GM12878 (cell line): ENCODE data around the gene MYL12B. TPM values are rescaled to one million over a fixed set of nuclear protein-coding genes. Genes with fewer than 3 reads are reported as not detected.
A peak's percentile ranks its signal among the peaks of the same experiment; 100 is the strongest.

Experiments used
- ATAC-seq: fragments of 200-7000 bp; cut with Tn5 transposase; 3 replicates; pipeline ENCODE4 v1.9.1; 2020; ENCODE audit warnings: mild to moderate bottlenecking, moderate library complexity
- BruUV-seq: library from RNA; stranded (reverse); fragments of 400-500 nt; replicated peaks from 2 replicates; lab custom pipeline; 2021; lab: Mats Ljungman, UMichigan
- CTCF ChIA-PET: fragments of 300-600 bp; sonication (Branson Sonifier 250); formaldehyde crosslinking; extraction: SDS; loops from one replicate; lab custom pipeline; 2021; ENCODE audit warnings: inconsistent platforms; lab: Yijun Ruan, JAX
- POLR2A ChIA-PET: fragments of 350-600 bp; formaldehyde crosslinking; extraction: SDS; loops from one replicate; lab custom pipeline; 2021; ENCODE audit warnings: inconsistent platforms; lab: Charles Lee
- RAD21 ChIA-PET: fragments of 300-600 bp; sonication (Branson Sonifier 250); formaldehyde crosslinking; loops from one replicate; lab custom pipeline; 2023; ENCODE audit warnings: antibody characterized with exemption; ENCODE audit not compliant: unreplicated experiment; lab: Charles Lee
- SMC1A ChIA-PET: fragments of 300-600 bp; sonication (Branson Sonifier 250); formaldehyde crosslinking; loops from one replicate; lab custom pipeline; 2023; ENCODE audit not compliant: unreplicated experiment, uncharacterized antibody; lab: Charles Lee
- DNase-seq: peaks from one replicate; pipeline ENCODE4 v3.0.0-alpha.2; 2011; ENCODE audit warnings: low read depth, low spot score
- FAIRE-seq: peaks from 3 replicates; lab custom pipeline; 2011; peaks lifted over from hg19 to GRCh38; lab: Jason Lieb, UNC
- H2AFZ ChIP-seq: 2 replicates; pipeline ENCODE4 v1.6.0; 2011; ENCODE audit warnings: low read depth, low read length, control low read depth; ENCODE audit not compliant: control insufficient read depth
- H3K27ac ChIP-seq: 2 replicates; pipeline ENCODE4 v1.5.1; 2011; ENCODE audit warnings: control low read depth; ENCODE audit not compliant: control insufficient read depth, insufficient read depth
- H3K27me3 ChIP-seq, 2 experiments: replicated peaks in 1 of 2; 2 replicates each; pipeline versions ENCODE4 v1.6.0 to v1.6.1; 2011; ENCODE audit warnings: low read length in 1 of 2; ENCODE audit not compliant: control insufficient read depth in 2 of 2, insufficient read depth in 2 of 2
- H3K36me3 ChIP-seq, 2 experiments: 2 replicates each; pipeline ENCODE4 v1.5.1; 2011; ENCODE audit warnings: low read length in 1 of 2; ENCODE audit not compliant: control insufficient read depth in 2 of 2, insufficient read depth in 2 of 2
- H3K4me1 ChIP-seq: 2 replicates; pipeline ENCODE4 v1.6.1; 2011; ENCODE audit warnings: mild to moderate bottlenecking, low read length, moderate library complexity, mixed read lengths; ENCODE audit not compliant: control insufficient read depth, insufficient read depth
- H3K4me2 ChIP-seq: 2 replicates; pipeline ENCODE4 v1.6.0; 2011; ENCODE audit warnings: control low read depth; ENCODE audit not compliant: control insufficient read depth, insufficient read depth
- H3K4me3 ChIP-seq: fragments of 200-600 bp; sonication (generic); 2 replicates; pipeline ENCODE4 v1.5.1; 2016
- H3K79me2 ChIP-seq: 2 replicates; pipeline ENCODE4 v1.6.0; 2011; ENCODE audit warnings: low read length; ENCODE audit not compliant: control insufficient read depth, insufficient read depth
- H3K9ac ChIP-seq: 2 replicates; pipeline ENCODE4 v1.8.0; 2011; ENCODE audit warnings: low read length, control low read depth, mixed read lengths; ENCODE audit not compliant: control insufficient read depth, insufficient read depth
- H3K9me3 ChIP-seq: replicated peaks from 3 replicates; pipeline ENCODE4 v1.5.1; 2011; ENCODE audit warnings: mild to moderate bottlenecking, low read length; ENCODE audit not compliant: control insufficient read depth, insufficient read depth
- H4K20me1 ChIP-seq: 2 replicates; pipeline ENCODE4 v1.6.0; 2011; ENCODE audit not compliant: control insufficient read depth, insufficient read depth
- ATF3 ChIP-seq: IDR thresholded peaks from 2 replicates; pipeline ENCODE4 v1.6.1; 2011; ENCODE audit warnings: low read depth, mild to moderate bottlenecking, low read length, moderate library complexity, borderline replicate concordance; ENCODE audit errors: extremely low read depth
- BCL11A ChIP-seq: IDR thresholded peaks from 2 replicates; pipeline ENCODE4 v1.6.1; 2011; ENCODE audit warnings: low read depth, low read length
- CBFB ChIP-seq: IDR thresholded peaks from 2 replicates; pipeline ENCODE4 v1.6.1; 2016; ENCODE audit warnings: antibody characterized with exemption, low read depth
- CEBPB ChIP-seq, 2 experiments: fragments of 150-350 bp in 1 of 2; IDR thresholded peaks; 2 replicates each; pipeline ENCODE4 v1.6.1; 2012 to 2014; ENCODE audit warnings: low read depth in 2 of 2, low read length in 2 of 2, borderline replicate concordance in 1 of 2, inconsistent platforms in 1 of 2
- CHD4 ChIP-seq: fragments of 200-600 bp; sonication (generic); IDR thresholded peaks from 2 replicates; pipeline ENCODE4 v1.6.1; 2016; ENCODE audit warnings: mild to moderate bottlenecking
- FOXK2 ChIP-seq: fragments of 450-650 bp; IDR thresholded peaks from 2 replicates; pipeline ENCODE4 v1.6.1; 2017; ENCODE audit warnings: mild to moderate bottlenecking, moderate library complexity
- MEF2B ChIP-seq: fragments of 450-650 bp; IDR thresholded peaks from 2 replicates; pipeline ENCODE4 v1.6.1; 2018; ENCODE audit warnings: mild to moderate bottlenecking, moderate library complexity; ENCODE audit not compliant: partially characterized antibody, poor library complexity, severe bottlenecking
- NFYA ChIP-seq: IDR thresholded peaks from 2 replicates; pipeline ENCODE4 v1.6.1; 2011; ENCODE audit warnings: low read depth, mild to moderate bottlenecking, low read length, improper control_type of control experiment, borderline replicate concordance
- NKRF ChIP-seq: fragments of 450-650 bp; conservative IDR thresholded peaks from 2 replicates; pipeline ENCODE4 v1.6.1; 2017; ENCODE audit warnings: mild to moderate bottlenecking, moderate library complexity
- NR2C1 ChIP-seq: fragments of 450-650 bp; IDR thresholded peaks from 2 replicates; pipeline ENCODE4 v1.6.1; 2017; ENCODE audit warnings: antibody characterized with exemption, mild to moderate bottlenecking, moderate library complexity
- NR2C2 ChIP-seq: IDR thresholded peaks from 2 replicates; pipeline ENCODE4 v1.6.1; 2011; ENCODE audit warnings: borderline replicate concordance, low read depth; ENCODE audit not compliant: control insufficient read depth, insufficient read length
- NR2F1 ChIP-seq: fragments of 450-650 bp; conservative IDR thresholded peaks from 2 replicates; pipeline ENCODE4 v1.6.1; 2017; ENCODE audit warnings: mild to moderate bottlenecking
- RFX5 ChIP-seq: IDR thresholded peaks from 2 replicates; pipeline ENCODE4 v1.6.1; 2011; ENCODE audit warnings: low read depth, low read length, improper control_type of control experiment
- WGBS: methylation state at CpG from one replicate; pipeline ENCODE4 v1.1.6; 2016; ENCODE audit warnings: low lambda C conversion rate; ENCODE audit not compliant: insufficient replicate concordance, insufficient coverage; ENCODE audit errors: missing lambda C conversion rate; 5-methylcytosine and 5-hydroxymethylcytosine counted together
- in situ Hi-C: fragments of 300-500 bp; cut with MboI; formaldehyde crosslinking; loops from 9 replicates; pipeline ENCODE4 v1.14.3; 2018; ENCODE audit warnings: mixed read lengths
- intact Hi-C: fragments of 100-400 bp; cut with micrococcal nuclease; formaldehyde crosslinking; loops from one replicate; pipeline ENCODE4 v1.14.2; 2022; ENCODE audit not compliant: unreplicated experiment
- polyA plus RNA-seq, 11 experiments: library from polyadenylated mRNA; depleted of rRNA in 4 of 11; unstranded in 6 of 11; stranded (reverse) in 5 of 11; fragments of >200 nt; fragmentation: Nextera tagmentation in 4 of 11; fragmentation: Illumina TruSeq in 1 of 11; extraction: Ambion mirVana in 4 of 11; extraction: Trizol in 1 of 11; gene quantifications; 1 replicate in 1 of 11; 2 replicates in 10 of 11; pipeline versions ENCODE4 v1.2.1 to v1.2.3, GENCODE V29; 2011 to 2016; ENCODE audit warnings: inconsistent platforms in 2 of 11, missing spikeins in 2 of 11, low read depth in 1 of 11
- total RNA-seq, 4 experiments: library from RNA; depleted of rRNA in 3 of 4; stranded (reverse); fragments of >200 nt in 3 of 4; fragmentation: Illumina TruSeq in 1 of 4; extraction: Trizol in 1 of 4; gene quantifications; 2 replicates each; pipeline versions ENCODE4 v1.2.1 to v1.2.3, GENCODE V29; 2013 to 2021
- TF ChIP-seq, protein P1 (sequence below): fragments of 450-650 bp; formaldehyde crosslinking; IDR thresholded peaks from 2 replicates; pipeline ENCODE4 v1.5.0; 2022; ENCODE audit warnings: mild to moderate bottlenecking, missing genetic modification characterization
- TF ChIP-seq, protein P2 (sequence below): fragments of 450-650 bp; IDR thresholded peaks from 2 replicates; pipeline ENCODE4 v1.6.1; 2017; ENCODE audit warnings: borderline replicate concordance

Gene MYL12B
- total and polyA plus RNA-seq, 10 of the 15 experiments (the other 5 are each of a cell fraction or from before 2014, with no cell fraction given), result 179 to 739 (median 400) TPM

GRCh38 chr18:3319894-3320454 is 58.0 kb downstream of the MYL12B start:
- no peaks in the 10 kb centered on the region for H3K36me3 ChIP-seq
- in situ Hi-C loops (no loop called here), intact Hi-C loops (loop anchor here (5.0 kb wide), 1 partner anchor 127 kb away; no protein-coding TSS in a partner anchor)
- H3K4me2 ChIP-seq, result no peak overlapping the region
- no peak overlapping the region for H3K27ac ChIP-seq
- H3K9me3 ChIP-seq, result no peaks in the 10 kb centered on the region
- H2AFZ ChIP-seq, result no peak overlapping the region; the same call in 1 of the 2 replicates
- no peaks in the 10 kb centered on the region for H3K27me3 ChIP-seq
- ChIA-PET SMC1A (interaction anchor here (0.5 to 1.9 kb wide), 11 partner anchors 126 to 1189 kb away, joined by 3 to 8 read pairs (median 4); no protein-coding TSS in a partner anchor), RAD21 (interaction anchor here (0.8 to 1.8 kb wide), 3 partner anchors 139 to 346 kb away, joined by 3 to 7 read pairs (median 4); no protein-coding TSS in a partner anchor), POLR2A (interaction anchor here (0.6 kb wide), 1 partner anchor 372 kb away, joined by 3 read pairs; no protein-coding TSS in a partner anchor), CTCF (interaction anchor here (0.6 to 2.8 kb wide), 8 partner anchors 26 to 345 kb away, joined by 3 to 8 read pairs (median 4); no protein-coding TSS in a partner anchor)
- no peaks in the 10 kb centered on the region for H3K79me2 ChIP-seq
- FAIRE-seq (no peak), DNase-seq (no peak), ATAC-seq (peak; percentile 53)
- 0% methylated on average over 2 of the region's 2 CpGs for WGBS
- no TSS peak for BruUV-seq
- H4K20me1 ChIP-seq, result no peaks in the 10 kb centered on the region
- peaks cover 9% of the 10 kb centered on the region for H3K4me1 ChIP-seq
- no peak overlapping the region for H3K4me3 ChIP-seq
- H3K9ac ChIP-seq, result no peak overlapping the region
- no peak for TF ChIP-seq NKRF
- no peak for TF ChIP-seq NR2C2
- no peak for TF ChIP-seq BCL11A
- TF ChIP-seq, protein P1, sequence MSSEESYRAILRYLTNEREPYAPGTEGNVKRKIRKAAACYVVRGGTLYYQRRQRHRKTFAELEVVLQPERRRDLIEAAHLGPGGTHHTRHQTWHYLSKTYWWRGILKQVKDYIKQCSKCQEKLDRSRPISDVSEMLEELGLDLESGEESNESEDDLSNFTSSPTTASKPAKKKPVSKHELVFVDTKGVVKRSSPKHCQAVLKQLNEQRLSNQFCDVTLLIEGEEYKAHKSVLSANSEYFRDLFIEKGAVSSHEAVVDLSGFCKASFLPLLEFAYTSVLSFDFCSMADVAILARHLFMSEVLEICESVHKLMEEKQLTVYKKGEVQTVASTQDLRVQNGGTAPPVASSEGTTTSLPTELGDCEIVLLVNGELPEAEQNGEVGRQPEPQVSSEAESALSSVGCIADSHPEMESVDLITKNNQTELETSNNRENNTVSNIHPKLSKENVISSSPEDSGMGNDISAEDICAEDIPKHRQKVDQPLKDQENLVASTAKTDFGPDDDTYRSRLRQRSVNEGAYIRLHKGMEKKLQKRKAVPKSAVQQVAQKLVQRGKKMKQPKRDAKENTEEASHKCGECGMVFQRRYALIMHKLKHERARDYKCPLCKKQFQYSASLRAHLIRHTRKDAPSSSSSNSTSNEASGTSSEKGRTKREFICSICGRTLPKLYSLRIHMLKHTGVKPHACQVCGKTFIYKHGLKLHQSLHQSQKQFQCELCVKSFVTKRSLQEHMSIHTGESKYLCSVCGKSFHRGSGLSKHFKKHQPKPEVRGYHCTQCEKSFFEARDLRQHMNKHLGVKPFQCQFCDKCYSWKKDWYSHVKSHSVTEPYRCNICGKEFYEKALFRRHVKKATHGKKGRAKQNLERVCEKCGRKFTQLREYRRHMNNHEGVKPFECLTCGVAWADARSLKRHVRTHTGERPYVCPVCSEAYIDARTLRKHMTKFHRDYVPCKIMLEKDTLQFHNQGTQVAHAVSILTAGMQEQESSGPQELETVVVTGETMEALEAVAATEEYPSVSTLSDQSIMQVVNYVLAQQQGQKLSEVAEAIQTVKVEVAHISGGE (CRISPR knock-in tag), result no peak
- TF ChIP-seq CBFB, result no peak
- no peak for TF ChIP-seq CEBPB (IDR thresholded peaks at IDR 0.05; ENCODE audit: borderline replicate concordance in 1 of 2, low read depth in 2 of 2, low read length in 2 of 2)
- no peak for TF ChIP-seq CHD4
- TF ChIP-seq NR2F1, result no peak
- TF ChIP-seq ATF3, result no peak
- no peak for TF ChIP-seq FOXK2
- TF ChIP-seq, protein P2, sequence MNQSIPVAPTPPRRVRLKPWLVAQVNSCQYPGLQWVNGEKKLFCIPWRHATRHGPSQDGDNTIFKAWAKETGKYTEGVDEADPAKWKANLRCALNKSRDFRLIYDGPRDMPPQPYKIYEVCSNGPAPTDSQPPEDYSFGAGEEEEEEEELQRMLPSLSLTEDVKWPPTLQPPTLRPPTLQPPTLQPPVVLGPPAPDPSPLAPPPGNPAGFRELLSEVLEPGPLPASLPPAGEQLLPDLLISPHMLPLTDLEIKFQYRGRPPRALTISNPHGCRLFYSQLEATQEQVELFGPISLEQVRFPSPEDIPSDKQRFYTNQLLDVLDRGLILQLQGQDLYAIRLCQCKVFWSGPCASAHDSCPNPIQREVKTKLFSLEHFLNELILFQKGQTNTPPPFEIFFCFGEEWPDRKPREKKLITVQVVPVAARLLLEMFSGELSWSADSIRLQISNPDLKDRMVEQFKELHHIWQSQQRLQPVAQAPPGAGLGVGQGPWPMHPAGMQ, result no peak
- TF ChIP-seq NFYA, result no peak
- TF ChIP-seq RFX5, result no peak
- TF ChIP-seq NR2C1, result no peak
- no peak for TF ChIP-seq MEF2B
